ENCODE results near the gene DCTD. TPM values are rescaled to one million over a fixed set of nuclear protein-coding genes. Genes with fewer than 3 reads are reported as not detected.

Gene DCTD
- total and polyA plus RNA-seq, 10 donors: 40.4 to 97.2 (median 72.7) TPM

DNA sequence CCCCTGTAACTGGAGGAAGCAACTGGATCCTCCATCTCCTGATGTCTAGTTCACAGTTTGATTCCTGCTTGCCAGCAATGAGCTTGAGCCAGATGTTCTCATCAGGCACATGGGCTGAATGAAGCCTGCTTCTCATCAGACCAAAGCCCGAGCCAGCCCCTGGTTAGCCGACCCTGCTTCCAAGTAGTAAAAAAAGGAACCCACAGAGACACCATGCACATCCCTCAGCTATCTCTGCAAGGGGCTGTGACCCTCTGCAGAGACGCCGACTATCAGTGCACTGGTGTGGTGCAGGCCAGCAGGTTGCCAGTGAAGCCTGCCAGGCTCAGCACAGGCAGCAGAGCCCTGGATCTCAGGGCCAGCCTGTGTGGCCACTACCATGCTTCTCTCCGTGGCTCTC is 2.8 kb downstream of the DCTD start:
- Histone ChIP-seq H3K27ac (no peak overlapping the region), H3K9me3 (no peaks in the 10 kb centered on the region), H3K27me3 (replicated peaks in 1 of 7) (no peaks in the 10 kb centered on the region), H3K36me3 (peaks cover 0 to 60% (median 27%) of the 10 kb centered on the region in 6 donors), H3K4me1 (peaks cover 12 to 92% (median 54%) of the 10 kb centered on the region in 6 donors), H3K4me3 (no peak overlapping the region)
- WGBS, 5 donors: 75 to 93% (median 89%) methylated on average over 3 to 5 of the region's 5 CpGs
- intact Hi-C loops (cut with DNase I; ENCODE audit: low total_unique reads): no loop called here
- TF ChIP-seq POLR2AphosphoS5 (IDR thresholded peaks at IDR 0.05): peak in 1 of 3 donors; percentile 13
- TF ChIP-seq, protein P1, sequence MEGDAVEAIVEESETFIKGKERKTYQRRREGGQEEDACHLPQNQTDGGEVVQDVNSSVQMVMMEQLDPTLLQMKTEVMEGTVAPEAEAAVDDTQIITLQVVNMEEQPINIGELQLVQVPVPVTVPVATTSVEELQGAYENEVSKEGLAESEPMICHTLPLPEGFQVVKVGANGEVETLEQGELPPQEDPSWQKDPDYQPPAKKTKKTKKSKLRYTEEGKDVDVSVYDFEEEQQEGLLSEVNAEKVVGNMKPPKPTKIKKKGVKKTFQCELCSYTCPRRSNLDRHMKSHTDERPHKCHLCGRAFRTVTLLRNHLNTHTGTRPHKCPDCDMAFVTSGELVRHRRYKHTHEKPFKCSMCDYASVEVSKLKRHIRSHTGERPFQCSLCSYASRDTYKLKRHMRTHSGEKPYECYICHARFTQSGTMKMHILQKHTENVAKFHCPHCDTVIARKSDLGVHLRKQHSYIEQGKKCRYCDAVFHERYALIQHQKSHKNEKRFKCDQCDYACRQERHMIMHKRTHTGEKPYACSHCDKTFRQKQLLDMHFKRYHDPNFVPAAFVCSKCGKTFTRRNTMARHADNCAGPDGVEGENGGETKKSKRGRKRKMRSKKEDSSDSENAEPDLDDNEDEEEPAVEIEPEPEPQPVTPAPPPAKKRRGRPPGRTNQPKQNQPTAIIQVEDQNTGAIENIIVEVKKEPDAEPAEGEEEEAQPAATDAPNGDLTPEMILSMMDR (IDR thresholded peaks at IDR 0.05 in 8 of 11, conservative IDR thresholded peaks at IDR 0.05 in 3 of 11): no peak
- TF ChIP-seq POLR2A (IDR thresholded peaks at IDR 0.05): no peak
- DNase-seq: no peak

DNA sequence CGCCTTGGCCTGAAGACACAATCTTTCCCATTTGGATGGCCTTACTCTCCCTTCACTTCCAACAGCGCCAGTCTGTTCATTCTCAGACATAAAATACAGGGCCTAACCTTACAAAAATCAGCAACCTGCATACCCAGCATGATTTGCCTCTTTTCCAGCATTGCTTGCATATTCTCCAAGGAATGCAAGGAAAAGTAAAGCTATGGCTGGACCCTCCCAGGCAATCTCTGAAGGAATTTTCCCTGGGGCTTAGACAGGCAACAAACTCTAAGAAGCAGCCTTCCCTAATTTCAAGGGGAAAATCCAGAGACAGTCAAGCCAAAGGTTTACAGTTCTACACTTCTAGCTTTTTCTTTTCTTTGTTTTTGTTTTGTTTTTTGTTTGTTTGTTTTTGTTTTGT is 3.6 kb downstream of the DCTD start:
- intact Hi-C loops (cut with DNase I; ENCODE audit: low total_unique reads): no loop called here
- no peak for TF ChIP-seq POLR2AphosphoS5 (IDR thresholded peaks at IDR 0.05)
- no peak for TF ChIP-seq POLR2A (IDR thresholded peaks at IDR 0.05)
- TF ChIP-seq, protein P1 (IDR thresholded peaks at IDR 0.05 in 8 of 11, conservative IDR thresholded peaks at IDR 0.05 in 3 of 11): no peak

DNA sequence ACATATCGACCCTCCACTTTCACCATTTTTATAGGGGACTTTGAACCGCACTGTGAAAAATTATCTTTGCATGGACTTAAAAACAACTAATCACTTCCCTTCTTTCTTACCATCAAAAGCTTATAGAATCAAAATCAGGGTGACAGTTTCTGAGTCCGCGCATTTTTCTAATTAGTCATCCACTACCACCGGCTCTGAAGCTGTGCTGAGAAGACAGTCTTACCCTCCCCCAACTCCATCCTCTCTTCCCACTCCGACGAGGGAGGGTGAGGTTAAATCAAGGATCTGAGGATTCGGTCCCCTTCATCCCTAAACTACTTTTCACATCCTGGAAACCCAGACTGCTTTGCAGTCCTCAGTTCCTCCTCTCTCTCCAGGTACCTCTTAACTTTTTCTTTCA is 4.2 kb downstream of the DCTD start:
- no peak for DNase-seq
- H3K27ac ChIP-seq: no peak overlapping the region
- H3K4me3 ChIP-seq: no peak overlapping the region
- no peak for TF ChIP-seq POLR2A (IDR thresholded peaks at IDR 0.05)
- no peak for TF ChIP-seq POLR2AphosphoS5 (IDR thresholded peaks at IDR 0.05)
- TF ChIP-seq, protein P1 (IDR thresholded peaks at IDR 0.05 in 8 of 11, conservative IDR thresholded peaks at IDR 0.05 in 3 of 11): no peak
- intact Hi-C loops (cut with DNase I; ENCODE audit: low total_unique reads): no loop called here
- H3K4me1 ChIP-seq: peaks cover under 1 to 87% (median 44%) of the 10 kb centered on the region in 6 donors
- H3K27me3 ChIP-seq (replicated peaks in 1 of 7): no peaks in the 10 kb centered on the region
- H3K9me3 ChIP-seq: no peaks in the 10 kb centered on the region
- H3K36me3 ChIP-seq: peaks cover 0 to 69% (median 27%) of the 10 kb centered on the region in 6 donors
- WGBS, 5 donors: 88 to 91% (median 90%) methylated on average over 8 of the region's 8 CpGs

More for the DNA sequence above, 3.6 kb downstream of the DCTD start:
- Histone ChIP-seq H3K36me3 (peaks cover 0 to 65% (median 27%) of the 10 kb centered on the region in 6 donors), H3K9me3 (no peaks in the 10 kb centered on the region), H3K4me1 (peaks cover 6 to 92% (median 49%) of the 10 kb centered on the region in 6 donors), H3K27ac (no peak overlapping the region), H3K27me3 (replicated peaks in 1 of 7) (no peaks in the 10 kb centered on the region), H3K4me3 (no peak overlapping the region)
- 96 to 100% (median 98%) methylated on average over 2 of the region's 2 CpGs for WGBS, 5 donors
- no peak for DNase-seq

DNA sequence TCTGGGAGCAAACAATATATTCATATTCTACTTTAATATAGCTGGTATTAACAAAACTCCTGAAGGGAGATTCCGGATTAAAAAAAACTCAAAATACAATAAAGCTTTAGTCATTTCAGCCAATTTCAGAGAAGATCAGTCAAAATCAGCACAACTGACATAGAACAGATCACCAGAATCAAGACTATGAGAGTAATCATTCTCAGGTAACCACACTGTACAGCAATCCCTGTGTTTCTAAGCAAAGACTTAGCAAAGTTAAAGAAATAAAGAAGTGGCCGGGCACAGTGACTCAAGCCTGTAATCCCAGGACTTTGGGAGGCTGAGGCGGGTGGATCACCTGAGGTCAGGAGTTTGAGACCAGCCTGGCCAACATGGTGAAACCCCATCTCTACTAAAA is 9.1 kb downstream of the DCTD start:
- Histone ChIP-seq H3K27ac (no peak overlapping the region), H3K36me3 (peaks cover 0 to 93% (median 33%) of the 10 kb centered on the region in 6 donors), H3K4me1 (peaks cover 0 to 46% (median 17%) of the 10 kb centered on the region in 6 donors), H3K9me3 (no peaks in the 10 kb centered on the region), H3K27me3 (replicated peaks in 1 of 7) (no peaks in the 10 kb centered on the region), H3K4me3 (no peak overlapping the region)
- TF ChIP-seq POLR2A (IDR thresholded peaks at IDR 0.05) (no peak), POLR2AphosphoS5 (IDR thresholded peaks at IDR 0.05) (no peak)
- TF ChIP-seq, protein P1 (IDR thresholded peaks at IDR 0.05 in 8 of 11, conservative IDR thresholded peaks at IDR 0.05 in 3 of 11): no peak
- DNase-seq: no peak
- WGBS, 5 donors: 92 to 100% (median 95%) methylated on average over 3 of the region's 3 CpGs
- intact Hi-C loops (cut with DNase I; ENCODE audit: low total_unique reads): no loop called here
